ENCODE measurements around the gene PTPRE.

- TF ChIP-seq CTCF (conservative IDR thresholded peaks at IDR 0.05; ENCODE audit: low read depth, low read length) (no peak), EZH2 (IDR thresholded peaks at IDR 0.05; ENCODE audit: borderline replicate concordance, low read depth, low read length, poor library complexity, severe bottlenecking) (no peak)
These were observed 119.9 kb downstream of the PTPRE start for GRCh38 chr10:128026615-128027300.

All from A673 (cell line).